Testis (tissue), 3 donors: Measurements from ENCODE around the gene BCORL1. TPM values are rescaled to one million over a fixed set of nuclear protein-coding genes. Genes with fewer than 3 reads are reported as not detected.

Experiments
- DNase-seq: peaks from one replicate; pipeline ENCODE4 v3.0.0-alpha.2; 2019
- H3K27ac ChIP-seq, 2 donors: fragments of 200-600 bp; sonication (generic); one replicate each; pipeline ENCODE4 v1.5.1; 2019
- H3K27me3 ChIP-seq: fragments of 200-600 bp; sonication (generic); one replicate; pipeline ENCODE4 v1.5.1; 2019
- H3K36me3 ChIP-seq: fragments of 200-600 bp; sonication (generic); one replicate; pipeline ENCODE4 v1.5.1; 2017; ENCODE audit warnings: low read depth; ENCODE audit errors: missing control alignments
- H3K4me1 ChIP-seq: fragments of 200-600 bp; sonication (generic); one replicate; pipeline ENCODE4 v1.5.1; 2019
- H3K4me3 ChIP-seq, 2 donors: fragments of 200-600 bp; sonication (generic); one replicate each; pipeline ENCODE4 v1.5.1; 2017 to 2019
- H3K9me3 ChIP-seq: fragments of 200-600 bp; sonication (generic); one replicate; pipeline ENCODE4 v1.5.1; 2017
- CTCF ChIP-seq, 3 experiments: fragments of 450-650 bp in 2 of 3; fragments of 200-600 bp in 1 of 3; sonication (generic) in 1 of 3; IDR thresholded peaks; one replicate each; pipeline ENCODE4 v1.5.1; 2016 to 2019; ENCODE audit warnings: antibody characterized with exemption in 3 of 3, mild to moderate bottlenecking in 2 of 3, moderate library complexity in 1 of 3
- POLR2A ChIP-seq: fragments of 450-650 bp; IDR thresholded peaks from one replicate; pipeline ENCODE4 v1.6.1; 2017; ENCODE audit warnings: antibody characterized with exemption, mild to moderate bottlenecking, moderate library complexity
- WGBS, 2 donors: methylation state at CpG; one replicate each; pipeline ENCODE4 v1.1.5; 2018; 5-methylcytosine and 5-hydroxymethylcytosine counted together
- intact Hi-C: fragments of 100-400 bp; cut with DNase I; formaldehyde crosslinking; loops from one replicate; pipeline ENCODE4 v1.15.1; 2023; ENCODE audit warnings: low total_unique reads
- polyA plus RNA-seq: library from polyadenylated mRNA; stranded (reverse); fragments of 350-450 nt; fragmentation: Illumina TruSeq; extraction: RNeasy Lipid Tissue Mini Kit (QIAGEN cat#74804); gene quantifications from one replicate; pipeline ENCODE4 v1.2.3, GENCODE V29; 2014; ENCODE audit warnings: low read depth, low replicate concordance; ENCODE audit not compliant: insufficient read depth
- total RNA-seq, 2 donors: library from RNA; depleted of rRNA; stranded (reverse); fragments of >200 nt; gene quantifications; one replicate each; pipeline ENCODE4 v1.2.3, GENCODE V29; 2016

BCORL1 gene
- total and polyA plus RNA-seq, 3 donors from 2014 or later, result 27.7 to 33.1 (median 32.3) TPM

GRCh38 chrX:130093271-130093670 lies 110.8 kb downstream of the BCORL1 start:
- TF ChIP-seq CTCF (IDR thresholded peaks at IDR 0.05), result no peak
- no peak for TF ChIP-seq POLR2A
- 95 to 100% methylated on average over 1 to 2 of the region's 2 CpGs for WGBS, 2 donors
- Histone ChIP-seq H3K4me1 (no peaks in the 10 kb centered on the region), H3K4me3 (no peak overlapping the region), H3K27ac (no peak overlapping the region), H3K27me3 (no peaks in the 10 kb centered on the region), H3K9me3 (no peaks in the 10 kb centered on the region), H3K36me3 (no peaks in the 10 kb centered on the region)
- DNase-seq, result no peak
- intact Hi-C loops, result no loop called here

- no peaks in the 10 kb centered on the region for H3K36me3 ChIP-seq
- no peaks in the 10 kb centered on the region for H3K27me3 ChIP-seq
- no peak for DNase-seq
- no peak overlapping the region for H3K4me3 ChIP-seq
- intact Hi-C loops, result no loop called here
- H3K4me1 ChIP-seq, result no peaks in the 10 kb centered on the region
- TF ChIP-seq POLR2A, result no peak
- no peak for TF ChIP-seq CTCF (IDR thresholded peaks at IDR 0.05)
- no peaks in the 10 kb centered on the region for H3K9me3 ChIP-seq
- no peak overlapping the region for H3K27ac ChIP-seq
- WGBS, 2 donors, result 77 to 93% methylated on average over 3 to 6 of the region's 8 CpGs
These were observed 112.3 kb downstream of the BCORL1 start for GRCh38 chrX:130094696-130095095.

GRCh38 chrX:130095249-130096030 lies 113.0 kb downstream of the BCORL1 start:
- DNase-seq, result no peak
- Histone ChIP-seq H3K9me3 (no peaks in the 10 kb centered on the region), H3K4me3 (no peak overlapping the region), H3K27me3 (no peaks in the 10 kb centered on the region), H3K27ac (no peak overlapping the region), H3K36me3 (no peaks in the 10 kb centered on the region), H3K4me1 (no peaks in the 10 kb centered on the region)
- intact Hi-C loops, result no loop called here
- 62 to 88% methylated on average over 1 to 6 of the region's 6 CpGs for WGBS, 2 donors
- TF ChIP-seq POLR2A (no peak), CTCF (IDR thresholded peaks at IDR 0.05) (no peak)

GRCh38 chrX:130097507-130098209 lies 115.2 kb downstream of the BCORL1 start:
- Histone ChIP-seq H3K36me3 (no peaks in the 10 kb centered on the region), H3K4me3 (no peak overlapping the region), H3K27me3 (no peaks in the 10 kb centered on the region), H3K4me1 (no peaks in the 10 kb centered on the region), H3K9me3 (no peaks in the 10 kb centered on the region), H3K27ac (no peak overlapping the region)
- DNase-seq, result no peak
- TF ChIP-seq POLR2A (no peak), CTCF (IDR thresholded peaks at IDR 0.05) (no peak)
- 75 to 88% methylated on average over 2 to 13 of the region's 14 CpGs for WGBS, 2 donors
- intact Hi-C loops, result no loop called here
